ENCODE results near the gene TSTD1.

Gene TSTD1, protein sequence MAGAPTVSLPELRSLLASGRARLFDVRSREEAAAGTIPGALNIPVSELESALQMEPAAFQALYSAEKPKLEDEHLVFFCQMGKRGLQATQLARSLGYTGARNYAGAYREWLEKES

DNA sequence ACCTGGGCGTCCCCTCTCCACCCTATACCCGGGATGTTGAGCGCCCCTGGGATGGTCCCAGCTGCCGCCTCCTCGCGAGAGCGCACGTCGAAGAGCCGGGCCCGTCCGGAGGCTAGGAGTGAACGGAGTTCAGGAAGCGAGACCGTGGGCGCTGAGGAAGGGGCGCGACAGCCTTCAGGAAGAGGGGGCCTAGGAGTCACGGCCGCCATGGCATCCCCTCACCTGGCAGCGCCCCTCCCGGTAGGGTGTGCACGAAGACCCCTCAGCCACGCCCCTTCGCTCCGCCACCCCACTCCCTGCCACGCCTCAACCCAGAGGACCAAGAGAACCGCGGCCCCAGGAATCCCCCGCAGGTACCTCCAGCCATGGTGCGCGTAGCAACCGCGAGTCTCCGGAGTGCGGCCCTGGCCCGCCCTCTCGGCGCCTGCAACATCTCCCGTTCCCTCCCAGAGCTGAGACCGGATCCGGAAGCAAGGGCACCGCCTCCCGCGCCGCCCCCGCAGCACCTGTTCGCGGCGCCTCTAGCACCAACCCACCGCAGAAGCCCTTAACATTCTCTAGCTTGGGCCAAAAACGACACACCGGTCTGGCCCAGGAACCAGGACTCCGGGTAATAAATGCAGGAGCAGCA lies at the start of gene TSTD1:
Gene TSTD1, minus strand, starts transcription at position 442 of the 631 bp plus-strand sequence. Its CDS starts 75 bp downstream, at position 367.
- FAIRE-seq: peak; percentile 88
- DNase-seq (ENCODE audit: insufficient read length, low spot score): peak; percentile 88

DNA sequence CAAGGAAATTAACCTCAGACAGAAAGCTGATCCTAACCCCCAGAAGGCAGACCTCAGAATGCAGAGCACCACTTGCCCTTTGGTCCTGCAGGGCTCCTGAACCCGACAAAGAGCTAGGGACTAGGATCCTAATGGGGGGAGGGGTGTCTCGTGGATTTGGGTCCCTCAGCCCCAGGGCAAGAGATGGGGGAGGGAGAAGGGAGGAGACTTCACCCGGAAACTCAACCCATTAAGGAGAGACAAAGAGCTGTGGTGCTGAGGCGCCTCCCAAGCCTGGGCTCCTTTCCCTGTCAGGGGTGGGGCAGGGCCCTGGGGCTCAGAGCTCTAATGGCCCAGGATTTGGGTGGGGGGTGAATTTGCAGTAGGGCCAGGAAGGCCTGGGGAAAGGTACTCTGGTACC lies 47.7 kb upstream of the TSTD1 start:
- no peak for FAIRE-seq

DNA sequence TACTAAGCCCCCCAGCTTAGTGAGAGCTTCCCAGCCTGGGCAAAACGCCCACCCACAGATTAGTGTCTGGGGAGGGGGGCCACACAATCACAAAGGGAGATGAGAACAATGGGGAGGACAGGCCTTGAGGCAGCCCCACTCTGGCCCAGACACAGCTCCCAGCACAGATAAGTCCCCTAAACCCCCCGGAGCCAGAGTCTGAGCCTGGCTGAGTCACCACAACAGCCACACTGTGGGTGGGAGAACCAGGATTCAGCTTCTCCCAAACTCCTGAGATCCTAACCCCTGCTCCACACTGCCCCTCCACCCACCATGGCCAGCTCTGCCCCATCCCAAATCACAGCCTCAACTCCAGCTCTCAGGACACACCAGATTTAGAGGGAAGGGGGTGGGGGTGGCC lies 46.4 kb upstream of the TSTD1 start:
- DNase-seq (ENCODE audit: insufficient read length, low spot score) (no peak), FAIRE-seq (no peak)

More for the DNA sequence above, 47.7 kb upstream of the TSTD1 start:
- DNase-seq (ENCODE audit: insufficient read length, low spot score): no peak

DNA sequence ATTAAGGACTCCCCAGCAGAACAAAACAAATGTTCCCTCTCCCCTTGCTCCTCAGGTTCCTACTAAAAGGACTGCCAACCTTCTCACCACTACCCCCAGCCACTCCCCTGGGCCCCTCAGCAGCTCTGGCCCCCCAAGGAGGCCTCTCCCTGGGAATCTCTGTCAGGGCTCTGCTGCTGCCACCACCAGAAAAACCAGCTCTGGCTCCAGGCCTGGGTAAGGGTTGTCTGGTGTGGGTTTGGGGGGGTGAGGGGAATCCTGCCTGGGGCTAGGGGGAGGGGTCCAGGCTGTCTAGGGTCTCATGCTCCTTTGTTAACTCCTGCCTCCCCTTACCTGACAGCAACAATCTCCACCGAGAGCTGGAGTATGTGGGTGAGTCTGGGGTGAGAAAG lies 45.8 kb upstream of the TSTD1 start:
- no peak for DNase-seq (ENCODE audit: insufficient read length, low spot score)
- no peak for FAIRE-seq

DNA sequence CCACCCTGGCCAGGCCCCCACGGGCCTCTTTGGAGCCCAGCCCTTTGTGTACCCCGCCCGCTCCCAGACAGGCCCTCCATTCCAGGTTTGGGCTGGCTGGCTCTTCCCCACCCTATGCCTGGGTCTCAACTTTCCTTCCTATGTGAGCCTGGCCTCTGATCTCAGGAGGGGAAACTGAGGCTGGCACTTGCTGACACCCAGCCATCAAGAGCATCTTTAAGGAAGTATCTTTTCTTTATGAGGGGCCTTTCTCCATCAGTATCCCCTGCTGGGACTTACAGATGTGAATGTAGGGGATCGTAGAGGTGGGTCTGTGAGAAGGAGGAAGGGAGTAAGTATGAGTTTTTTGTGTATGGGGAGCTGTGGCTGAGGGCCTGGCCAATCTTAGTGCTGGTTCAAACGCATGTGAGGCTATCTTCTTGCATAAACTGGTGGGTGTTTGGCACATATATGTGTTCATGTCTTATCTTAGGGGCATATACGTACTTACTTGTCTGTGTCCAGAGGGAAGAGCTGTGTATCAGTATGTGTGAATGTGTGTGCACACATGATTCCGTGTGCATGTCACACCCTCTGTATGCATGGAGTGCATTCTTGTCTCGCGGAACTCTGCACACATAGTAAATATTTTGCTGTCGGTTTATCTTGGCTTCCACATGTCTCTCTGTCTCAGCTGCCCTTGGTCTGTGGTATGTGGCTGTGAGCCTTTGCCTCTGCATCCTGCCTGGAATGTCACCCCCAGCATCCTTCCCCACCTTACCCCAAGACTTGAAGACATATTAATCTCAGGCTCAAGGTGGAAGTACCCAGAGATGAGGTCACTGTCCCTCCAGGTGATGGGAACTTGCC lies 45.2 kb upstream of the TSTD1 start:
- FAIRE-seq (no peak), DNase-seq (ENCODE audit: insufficient read length, low spot score) (no peak)

DNA sequence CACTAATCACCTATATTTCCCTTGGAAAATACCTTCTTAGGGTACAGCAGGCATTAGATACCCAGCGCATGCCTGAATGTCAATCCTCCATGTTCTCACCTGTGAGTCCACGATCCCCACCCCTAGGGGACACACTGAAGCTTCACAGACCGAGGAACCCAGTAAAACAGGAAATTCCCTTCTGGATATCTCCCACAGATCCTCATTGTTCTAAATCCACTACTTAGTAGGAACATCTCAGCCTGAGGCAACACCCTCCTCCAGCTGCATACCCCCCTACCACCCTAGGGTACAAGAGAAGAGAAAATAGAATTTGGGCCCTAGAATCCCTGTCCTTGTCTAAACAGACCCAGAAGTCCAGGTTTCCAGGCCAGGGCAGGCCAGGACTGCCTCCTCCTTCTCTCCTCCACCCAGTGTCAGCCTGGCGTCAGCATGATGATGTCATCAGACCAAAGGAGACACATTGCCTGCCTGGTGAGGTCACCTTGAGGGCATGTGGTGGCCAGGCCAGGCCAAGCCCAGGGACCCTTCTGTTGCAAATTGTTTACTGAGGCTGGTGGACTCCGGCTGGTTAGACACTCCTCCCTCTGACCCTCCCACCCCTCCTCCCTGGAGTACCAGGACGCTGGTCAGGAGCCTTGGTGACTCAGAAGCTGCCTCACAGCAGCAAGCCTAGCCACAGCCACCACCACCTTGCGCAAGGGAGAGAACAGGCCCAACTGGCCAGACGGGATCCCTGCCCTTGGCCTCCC lies 44.4 kb upstream of the TSTD1 start:
- FAIRE-seq (no peak), DNase-seq (ENCODE audit: insufficient read length, low spot score) (no peak)

DNA sequence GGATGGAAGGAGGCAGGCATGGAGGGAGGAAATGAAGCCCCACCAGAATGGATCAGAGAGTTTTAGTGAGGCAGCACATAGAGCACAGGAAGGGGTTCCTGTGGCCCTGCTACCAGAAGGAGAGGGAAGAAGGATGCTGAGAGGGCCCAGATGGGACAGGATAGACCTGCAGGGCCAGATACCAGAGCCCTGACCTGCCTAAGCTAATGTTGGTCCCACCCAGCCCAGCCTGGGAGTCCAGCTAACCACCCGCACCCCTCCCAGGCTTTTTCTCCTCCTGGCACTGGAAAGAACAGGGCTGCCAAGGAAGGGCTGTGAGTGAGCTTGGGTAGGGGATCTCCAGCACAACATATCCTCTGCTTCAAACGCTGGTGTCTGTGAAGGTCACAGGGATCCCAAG lies 43.7 kb upstream of the TSTD1 start:
- DNase-seq (ENCODE audit: insufficient read length, low spot score): no peak
- FAIRE-seq: no peak

DNA sequence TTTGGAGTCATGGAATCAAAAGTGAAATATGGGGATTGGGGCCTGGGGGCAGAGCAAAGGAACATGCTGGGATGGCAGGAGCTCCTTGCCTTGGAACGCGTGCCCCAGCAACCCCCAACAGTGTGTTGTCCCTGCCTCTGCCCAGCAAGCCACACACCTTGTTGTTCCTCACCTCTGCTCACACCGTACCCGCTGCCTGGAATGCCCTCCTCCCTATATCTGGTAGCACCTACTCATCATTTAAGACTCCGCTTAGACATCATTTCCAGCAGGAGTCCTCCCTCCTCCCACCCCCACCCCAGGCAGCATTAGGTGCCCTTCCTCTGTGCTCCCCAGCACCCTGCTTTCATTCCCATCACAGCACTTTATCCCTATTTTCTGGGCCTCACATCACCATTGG lies 42.8 kb upstream of the TSTD1 start:
- DNase-seq (ENCODE audit: insufficient read length, low spot score): no peak
- no peak for FAIRE-seq

DNA sequence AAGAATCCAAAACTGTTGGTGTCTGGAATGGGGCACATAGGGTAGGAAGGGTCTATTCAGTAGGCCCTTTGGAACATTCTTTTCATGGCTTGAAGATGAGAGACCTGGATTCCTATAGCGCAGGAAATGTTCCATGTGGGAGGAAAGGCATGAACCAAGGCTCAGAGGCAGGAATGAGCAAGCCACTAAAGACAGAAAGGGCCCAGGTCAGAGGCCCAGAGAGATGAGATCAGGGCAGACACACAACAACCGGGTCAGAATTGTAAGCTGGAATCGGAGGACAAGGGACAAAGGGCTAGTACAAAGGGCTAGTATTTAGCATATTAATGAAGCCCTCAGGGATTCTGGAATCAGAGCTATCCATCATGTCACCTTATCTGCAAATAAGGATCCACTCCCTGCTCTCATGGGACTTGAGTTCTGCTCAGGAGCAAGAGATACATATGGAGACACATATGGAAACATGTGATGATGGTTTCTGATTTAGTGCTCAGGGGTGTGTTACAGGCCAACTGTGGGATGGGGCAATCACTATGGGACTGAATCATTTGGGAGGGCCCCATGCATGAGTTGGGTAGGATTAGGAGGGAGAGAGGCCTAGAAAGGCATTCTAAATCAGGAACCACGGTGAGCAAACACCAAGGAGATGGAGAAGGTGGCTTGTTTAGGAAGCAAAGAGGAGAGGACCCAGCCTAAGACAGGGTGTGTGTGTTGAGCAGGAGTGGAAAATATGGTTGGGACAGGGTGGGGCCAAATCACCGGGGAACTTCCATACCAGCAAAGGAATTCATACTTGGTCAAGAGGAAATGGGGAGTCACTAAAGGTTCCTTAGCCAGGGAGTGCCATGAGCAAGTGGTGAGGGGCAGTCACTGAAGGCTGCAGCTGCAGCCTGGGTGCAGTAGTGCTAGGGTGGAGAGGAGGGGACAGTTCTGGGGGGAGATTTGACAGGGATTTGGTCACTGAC lies 42.0 kb upstream of the TSTD1 start:
- FAIRE-seq (no peak), DNase-seq (ENCODE audit: insufficient read length, low spot score) (no peak)

DNA sequence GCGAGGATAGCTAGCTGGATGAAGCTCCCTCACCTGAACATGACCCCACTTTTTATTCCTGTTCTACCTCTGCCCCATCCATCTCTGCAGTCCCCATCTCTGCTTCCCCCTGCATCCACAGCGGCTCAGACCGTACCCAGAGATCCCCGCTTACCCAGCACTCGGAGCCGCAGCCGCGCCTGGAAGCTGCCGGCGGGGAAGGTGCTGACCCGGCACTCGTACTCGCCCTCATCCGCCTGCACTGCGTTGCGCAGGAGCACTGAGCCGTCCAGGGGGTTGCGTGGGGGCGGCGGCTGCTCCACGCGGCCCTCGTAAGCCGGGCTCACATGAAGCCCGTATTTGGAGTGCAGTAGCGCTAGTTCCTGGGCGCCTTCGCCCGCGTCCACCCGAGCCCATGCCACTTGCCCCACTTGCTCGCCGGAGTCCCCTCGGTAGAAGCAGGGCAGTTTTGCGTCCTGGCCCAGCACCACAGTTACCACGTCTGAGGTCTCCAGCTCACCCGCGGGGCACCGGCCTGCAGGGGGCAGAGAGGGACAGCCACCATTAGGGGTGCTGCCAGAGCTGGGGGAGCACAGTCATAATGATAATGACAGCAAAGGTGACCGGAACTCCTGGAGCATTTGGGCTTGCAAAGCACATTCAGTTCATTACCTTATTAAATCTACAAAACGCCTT lies 40.8 kb upstream of the TSTD1 start:
- DNase-seq (ENCODE audit: insufficient read length, low spot score): no peak

DNA sequence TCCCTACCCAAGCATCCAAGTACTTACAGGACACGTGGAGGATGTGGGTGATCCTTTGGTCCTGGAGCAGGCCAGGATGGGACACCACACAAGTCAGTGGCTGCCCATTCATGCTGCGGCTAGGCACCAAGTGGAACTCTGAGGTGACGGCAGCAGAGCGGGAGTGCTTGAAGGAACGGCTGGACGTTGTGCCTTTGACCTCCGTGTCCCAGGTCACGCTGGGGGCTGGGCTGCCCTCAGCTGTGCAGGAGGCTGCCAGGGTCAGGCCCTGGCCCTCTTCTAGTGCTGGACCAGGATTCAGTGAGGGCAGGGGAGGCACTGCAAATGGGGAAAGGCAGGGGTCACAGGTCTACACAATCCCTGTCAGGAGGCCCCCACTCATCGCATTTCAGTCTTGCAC lies 38.7 kb upstream of the TSTD1 start:
- DNase-seq (ENCODE audit: insufficient read length, low spot score): no peak
- FAIRE-seq: no peak

More for the DNA sequence above, 40.8 kb upstream of the TSTD1 start:
- no peak for FAIRE-seq

DNA sequence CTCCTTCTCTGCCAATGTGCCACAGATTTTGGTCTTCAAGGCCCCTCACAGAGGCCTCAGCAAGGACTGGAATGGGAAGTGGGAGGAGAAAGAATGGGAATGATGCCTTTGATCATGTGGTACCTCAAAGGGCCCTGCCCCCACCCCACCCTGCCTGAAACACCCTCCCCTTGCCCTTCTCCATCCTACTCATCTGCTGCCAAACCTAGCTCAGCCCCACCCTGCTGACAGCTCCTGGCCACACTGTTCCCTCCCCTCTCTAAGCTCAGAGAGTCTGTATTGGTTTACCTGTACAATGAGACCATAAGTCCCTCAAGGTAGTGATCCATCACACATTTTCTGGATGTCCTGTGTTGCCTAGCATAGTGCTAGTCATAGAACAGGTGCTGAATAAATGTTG lies 37.6 kb upstream of the TSTD1 start:
- FAIRE-seq (no peak), DNase-seq (ENCODE audit: insufficient read length, low spot score) (no peak)

DNA sequence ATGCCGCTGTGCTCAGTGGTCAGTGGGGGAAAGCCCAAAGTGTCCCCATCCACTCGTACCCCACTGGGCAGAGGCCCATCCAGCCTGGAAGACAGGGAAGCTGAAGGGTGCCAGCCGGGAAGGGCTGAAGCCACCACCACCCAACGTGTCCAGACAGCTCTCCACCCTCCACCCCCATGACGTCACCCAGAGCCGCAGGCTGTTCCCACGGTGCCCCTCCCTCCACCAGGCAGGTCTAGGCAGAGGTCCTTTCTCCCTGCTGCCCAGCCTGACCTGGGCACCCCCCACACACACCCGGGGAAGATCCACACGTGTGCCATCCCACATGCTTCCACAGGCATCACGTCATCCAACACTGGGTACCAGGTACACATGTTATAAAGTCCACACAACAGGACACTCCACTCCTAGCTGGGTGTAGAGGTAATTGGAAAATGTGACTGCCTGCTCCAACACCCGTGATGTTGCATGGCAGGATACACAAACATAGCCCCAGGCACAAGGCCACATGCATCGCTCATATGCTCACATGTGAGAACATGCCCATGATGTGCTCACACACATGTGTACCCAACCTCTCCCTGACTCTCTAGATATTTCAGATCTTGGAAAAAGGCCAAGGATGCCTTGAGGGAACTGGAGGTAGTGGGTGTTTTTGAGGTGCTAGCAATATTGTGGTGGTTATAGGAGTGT lies 36.1 kb upstream of the TSTD1 start:
- no peak for FAIRE-seq

DNA sequence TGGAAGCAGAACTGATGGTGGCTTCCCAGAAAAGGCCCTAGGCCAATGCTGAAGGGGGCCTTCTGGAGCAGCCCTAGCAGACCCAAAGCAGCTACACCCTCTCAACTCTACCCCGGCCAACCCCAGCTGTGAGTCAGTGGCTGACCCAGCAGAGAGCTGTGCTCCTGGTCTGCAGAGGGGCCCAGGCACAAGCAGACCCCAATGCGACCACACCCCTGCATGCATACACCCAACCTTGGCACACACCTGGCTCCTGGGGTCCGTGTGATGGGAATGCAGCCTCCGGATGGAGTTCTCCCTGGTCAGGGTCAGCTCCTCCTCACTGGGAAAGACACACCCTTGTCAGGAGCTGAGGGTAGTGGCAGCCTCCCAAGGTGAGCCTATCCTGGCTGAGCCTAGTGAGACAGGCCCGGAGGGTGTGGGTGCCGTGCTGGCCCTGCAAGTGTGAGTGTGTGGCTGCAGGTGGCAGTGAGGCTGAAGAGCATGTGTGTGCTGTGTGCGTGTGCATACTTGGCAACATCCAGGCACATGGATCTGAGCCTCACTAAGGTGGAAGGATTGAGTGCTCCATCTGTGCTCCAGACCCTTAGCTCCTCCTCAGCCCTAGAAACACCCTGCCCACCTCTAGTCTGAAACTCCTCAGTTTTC lies 34.8 kb upstream of the TSTD1 start:
- DNase-seq (ENCODE audit: insufficient read length, low spot score) (no peak), FAIRE-seq (no peak)

More for the DNA sequence above, 36.1 kb upstream of the TSTD1 start:
- DNase-seq (ENCODE audit: insufficient read length, low spot score): no peak

DNA sequence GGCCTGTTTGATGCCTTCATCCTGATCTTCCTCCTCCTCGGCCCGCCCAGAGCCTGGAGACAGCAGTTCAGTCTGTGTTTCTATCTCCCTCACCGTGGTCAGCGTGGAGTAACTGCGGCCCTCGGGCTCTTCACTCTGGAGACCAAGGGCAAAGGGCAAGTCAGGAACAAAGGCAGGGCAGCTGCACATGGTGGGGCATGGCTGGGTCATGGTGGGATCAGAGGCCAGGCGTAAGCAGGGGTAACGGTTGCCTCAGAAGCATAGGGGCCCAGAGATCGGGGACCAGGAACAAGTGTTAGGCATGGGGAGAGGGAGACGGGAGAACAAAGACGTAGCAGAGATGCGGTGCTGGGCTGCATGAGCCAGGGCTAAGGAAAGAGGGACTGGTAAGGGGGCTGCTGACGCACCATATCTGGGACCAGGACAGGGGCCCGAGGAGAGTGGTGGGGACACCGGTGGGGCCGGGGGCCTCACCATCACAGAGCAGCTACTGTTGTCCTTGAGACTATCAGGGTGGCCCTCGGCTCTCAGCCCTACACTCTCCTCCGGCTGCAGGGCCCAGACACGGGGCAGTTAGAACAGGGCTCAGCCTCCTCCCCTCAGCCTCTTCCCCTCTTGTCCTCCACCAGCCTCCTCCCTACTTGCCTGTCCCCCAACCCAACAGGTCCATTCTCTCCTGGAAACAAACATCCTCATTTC lies 34.1 kb upstream of the TSTD1 start:
- DNase-seq (ENCODE audit: insufficient read length, low spot score) (no peak), FAIRE-seq (no peak)

DNA sequence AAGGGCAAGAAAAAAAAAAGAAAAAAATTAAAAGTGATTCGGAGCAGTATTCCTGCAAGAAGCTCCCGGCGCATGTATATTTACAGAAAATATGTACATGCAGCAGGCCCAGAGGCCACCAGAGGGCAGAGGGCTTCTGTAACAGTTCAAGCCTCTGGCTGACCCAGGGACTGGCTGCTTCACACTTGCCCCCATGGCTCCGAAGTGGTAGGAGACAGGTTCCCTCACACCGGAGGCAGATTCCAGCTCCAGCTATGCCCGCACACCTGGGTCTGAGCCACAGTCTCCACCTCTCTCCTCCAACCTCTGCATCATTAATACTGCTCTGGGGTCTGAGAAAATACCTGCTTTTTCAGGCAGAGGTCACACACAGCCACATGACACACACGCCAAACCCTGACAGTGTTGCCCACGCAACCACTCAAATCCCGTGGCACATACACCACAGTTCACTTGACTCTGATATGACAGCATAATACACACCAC lies 33.2 kb upstream of the TSTD1 start:
- peak; percentile 75 for DNase-seq (ENCODE audit: insufficient read length, low spot score)
- FAIRE-seq: peak; percentile 68

DNA sequence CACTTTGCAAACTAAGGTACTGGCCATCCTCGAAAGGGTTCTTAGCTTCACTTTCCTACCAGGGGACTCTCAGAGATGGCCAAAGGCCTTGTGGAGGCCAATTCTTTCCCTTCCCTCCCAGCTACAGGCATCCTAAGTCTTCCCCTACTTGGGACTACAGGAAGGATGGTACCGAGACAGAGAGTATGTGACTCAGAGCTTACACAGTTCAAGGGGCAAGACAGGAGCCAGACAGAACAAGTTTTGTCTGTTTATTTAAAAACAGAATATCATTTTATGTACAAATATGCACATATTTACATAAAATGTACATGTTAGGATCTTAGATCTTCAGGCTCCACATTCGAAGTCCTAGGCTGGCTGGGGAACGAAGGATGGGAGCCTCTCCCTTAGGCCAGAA lies 32.0 kb upstream of the TSTD1 start:
- FAIRE-seq: no peak
- DNase-seq (ENCODE audit: insufficient read length, low spot score): no peak

Data from GM19239 (cell line).